ENCODE data around the gene EIF4EBP2.
A peak's percentile ranks its signal among the peaks of the same experiment; 100 is the strongest.

Gene EIF4EBP2

GRCh38 chr10:70404036-70404786 is at the start of gene EIF4EBP2:
TSS of gene EIF4EBP2 (plus strand) at chr10:70404145. CDS start at chr10:70404402, 257 bp downstream.
- peak; percentile 97 for DNase-seq (ENCODE audit: low spot score)

- no peak for DNase-seq (ENCODE audit: low spot score)
Measured at GRCh38 chr10:70354556-70354955, 49.4 kb upstream of the EIF4EBP2 start.

GRCh38 chr10:70355051-70356021 is 48.6 kb upstream of the EIF4EBP2 start:
- DNase-seq (ENCODE audit: low spot score) = peak; percentile 4

GRCh38 chr10:70357565-70357964 is 46.4 kb upstream of the EIF4EBP2 start:
- no peak for DNase-seq (ENCODE audit: low spot score)

GRCh38 chr10:70358446-70358845 is 45.5 kb upstream of the EIF4EBP2 start:
- no peak for DNase-seq (ENCODE audit: low spot score)

GRCh38 chr10:70359017-70359550 is 44.9 kb upstream of the EIF4EBP2 start:
- no peak for DNase-seq (ENCODE audit: low spot score)

- no peak for DNase-seq (ENCODE audit: low spot score)
Measured at GRCh38 chr10:70360215-70360614, 43.7 kb upstream of the EIF4EBP2 start.

- DNase-seq (ENCODE audit: low spot score) = no peak
Measured at GRCh38 chr10:70362328-70362727, 41.6 kb upstream of the EIF4EBP2 start.

- DNase-seq (ENCODE audit: low spot score) = no peak
Measured at GRCh38 chr10:70363292-70363691, 40.7 kb upstream of the EIF4EBP2 start.

GRCh38 chr10:70363971-70364771 is 39.8 kb upstream of the EIF4EBP2 start:
- peak; percentile 86 for DNase-seq (ENCODE audit: low spot score)

- DNase-seq (ENCODE audit: low spot score) = no peak
Measured at GRCh38 chr10:70364772-70365091, 39.2 kb upstream of the EIF4EBP2 start.

GRCh38 chr10:70367195-70367796 is 36.6 kb upstream of the EIF4EBP2 start:
- no peak for DNase-seq (ENCODE audit: low spot score)

- no peak for DNase-seq (ENCODE audit: low spot score)
Measured at GRCh38 chr10:70368774-70369482, 35.0 kb upstream of the EIF4EBP2 start.

- DNase-seq (ENCODE audit: low spot score) = no peak
Measured at GRCh38 chr10:70369498-70370018, 34.4 kb upstream of the EIF4EBP2 start.

GRCh38 chr10:70370766-70371165 is 33.2 kb upstream of the EIF4EBP2 start:
- no peak for DNase-seq (ENCODE audit: low spot score)

- DNase-seq (ENCODE audit: low spot score) = no peak
Measured at GRCh38 chr10:70371846-70372245, 32.1 kb upstream of the EIF4EBP2 start.

GRCh38 chr10:70374775-70375614 is 28.9 kb upstream of the EIF4EBP2 start:
- no peak for DNase-seq (ENCODE audit: low spot score)

GRCh38 chr10:70376436-70377378 is 27.2 kb upstream of the EIF4EBP2 start:
- no peak for DNase-seq (ENCODE audit: low spot score)

GRCh38 chr10:70378122-70378521 is 25.8 kb upstream of the EIF4EBP2 start:
- DNase-seq (ENCODE audit: low spot score) = no peak
